Right ventricle myocardium superior (tissue), 1 donor: ENCODE measurements around the gene VMAC. TPM values are rescaled to one million over a fixed set of nuclear protein-coding genes. Genes with fewer than 3 reads are reported as not detected.
"Not testable (repeated sequence)": the region's sequence is repeated elsewhere in the genome, so short reads cannot be mapped to it uniquely, and the experiment has no call there.

Experiments
- ATAC-seq: fragments of 200-7000 bp; cut with Tn5 transposase; one replicate; pipeline ENCODE4 v1.9.1; 2020; ENCODE audit warnings: mild to moderate bottlenecking; ENCODE audit not compliant: poor library complexity
- DNase-seq: peaks from one replicate; pipeline ENCODE4 v3.0.0-alpha.2; 2020
- intact Hi-C: fragments of 100-400 bp; cut with DNase I; formaldehyde crosslinking; loops from one replicate; pipeline ENCODE4 v1.11.2; 2022
- total RNA-seq: library from RNA; stranded (reverse); fragmentation: NEBNext Ultra II Directional; extraction: Animal tissue kit (Norgen Biotek cat#: 25700); gene quantifications from one replicate; pipeline ENCODE4 v1.2.1, GENCODE V29; 2021
- donor health status: DM: no; HTN: yes; CAD: no; lungs with severe emphysema.

VMAC gene
- total RNA-seq, 1 donor from 2014 or later, result 2.1 TPM

GRCh38 chr19:5882421-5882968 lies 22.2 kb upstream of the VMAC start:
- intact Hi-C loops, result no loop called here
- no peak for DNase-seq
- no peak for ATAC-seq

- DNase-seq, intact Hi-C loops, ATAC-seq: not testable (repeated sequence)
Measured at GRCh38 chr19:5883157-5883873, 21.4 kb upstream of the VMAC start.

GRCh38 chr19:5884065-5884811 lies 20.4 kb upstream of the VMAC start:
- intact Hi-C loops, DNase-seq, ATAC-seq: not testable (repeated sequence)

- no peak for DNase-seq
Measured at GRCh38 chr19:5889288-5889971, 15.2 kb upstream of the VMAC start.

GRCh38 chr19:5890099-5890498 lies 14.6 kb upstream of the VMAC start:
- no peak for ATAC-seq
- intact Hi-C loops, result loop anchor here (5.0 kb wide), 1 partner anchor 88 kb away; no protein-coding TSS in a partner anchor
- DNase-seq, result no peak

More at GRCh38 chr19:5889288-5889971, 15.2 kb upstream of the VMAC start:
- intact Hi-C loops, result no loop called here
- ATAC-seq, result no peak

GRCh38 chr19:5891572-5891937 lies 13.1 kb upstream of the VMAC start:
- no peak for ATAC-seq
- DNase-seq, result no peak
- intact Hi-C loops, result loop anchor here (5.0 kb wide), 1 partner anchor 89 kb away; no protein-coding TSS in a partner anchor

- DNase-seq, result peak; percentile 65
- ATAC-seq, result peak; percentile 66
- intact Hi-C loops, result loop anchor here (5.0 kb wide), 1 partner anchor 90 kb away; no protein-coding TSS in a partner anchor
Measured at GRCh38 chr19:5891938-5892771, 12.5 kb upstream of the VMAC start.

- no peak for DNase-seq
- no peak for ATAC-seq
- intact Hi-C loops, result loop anchor here (5.0 kb wide), 1 partner anchor 91 kb away; no protein-coding TSS in a partner anchor
Measured at GRCh38 chr19:5892772-5893275, 11.8 kb upstream of the VMAC start.

- intact Hi-C loops, result loop anchor here (5.0 kb wide), 1 partner anchor 91 kb away; no protein-coding TSS in a partner anchor
- DNase-seq (no peak), ATAC-seq (no peak)
Measured at GRCh38 chr19:5893296-5893903, 11.3 kb upstream of the VMAC start.

- intact Hi-C loops, result loop anchor here (5.0 kb wide), 1 partner anchor 92 kb away; no protein-coding TSS in a partner anchor
- DNase-seq (peak; percentile 64), ATAC-seq (peak; percentile 68)
Measured at GRCh38 chr19:5893907-5894703, 10.6 kb upstream of the VMAC start.

GRCh38 chr19:5894704-5895349 lies 9.8 kb upstream of the VMAC start:
- ATAC-seq (no peak), DNase-seq (no peak)
- intact Hi-C loops, result loop anchor here (5.0 kb wide), 1 partner anchor 93 kb away; no protein-coding TSS in a partner anchor

- intact Hi-C loops, result no loop called here
- DNase-seq, result no peak
- ATAC-seq, result peak; percentile 10
Measured at GRCh38 chr19:5895409-5895808, 9.3 kb upstream of the VMAC start.

GRCh38 chr19:5895890-5896289 lies 8.8 kb upstream of the VMAC start:
- no peak for ATAC-seq
- intact Hi-C loops, result no loop called here
- DNase-seq, result no peak

GRCh38 chr19:5896365-5897076 lies 8.2 kb upstream of the VMAC start:
- DNase-seq (no peak), ATAC-seq (no peak)
- intact Hi-C loops, result no loop called here

- ATAC-seq (no peak), DNase-seq (no peak)
- intact Hi-C loops, result no loop called here
Measured at GRCh38 chr19:5897189-5897969, 7.3 kb upstream of the VMAC start.
